OCI-LY3 (cell line): ENCODE measurements around the gene CREBBP.

Experiments used
- H2AFZ ChIP-seq: fragments of 200-600, 300-600 bp; shearing (Covaris generic); 2 replicates; pipeline ENCODE4 v1.6.0; 2014; ENCODE audit warnings: antibody characterized with exemption, low read depth, low read length
- H3K27ac ChIP-seq: fragments of 200-600, 300-600 bp; sonication (generic); 2 replicates; pipeline ENCODE4 v1.5.1; 2014; ENCODE audit warnings: mild to moderate bottlenecking, low read length, moderate library complexity, mixed read lengths
- H3K27me3 ChIP-seq: fragments of 200-600, 300-600 bp; sonication (generic); 2 replicates; pipeline ENCODE4 v1.6.1; 2014; ENCODE audit warnings: low read depth, low read length, mixed read lengths
- H3K36me3 ChIP-seq: fragments of 200-600, 300-600 bp; sonication (generic); replicated peaks from 2 replicates; pipeline ENCODE3; 2014; ENCODE audit warnings: low read depth, low read length, mixed read lengths
- H3K4me1 ChIP-seq: fragments of 300-600, 200-600 bp; sonication (generic); 2 replicates; pipeline ENCODE4 v1.6.1; 2014; ENCODE audit warnings: low read length, mixed read lengths
- H3K4me2 ChIP-seq: fragments of 200-600, 300-600 bp; sonication (generic); 2 replicates; pipeline ENCODE4 v1.6.1; 2014; ENCODE audit warnings: low read length, mixed read lengths
- H3K4me3 ChIP-seq: fragments of 300-600, 200-600 bp; sonication (generic); 2 replicates; pipeline ENCODE4 v1.5.1; 2014; ENCODE audit warnings: antibody characterized with exemption, mild to moderate bottlenecking, low read length, moderate library complexity
- H3K79me2 ChIP-seq: fragments of 300-600, 200-600 bp; shearing (Covaris generic); 2 replicates; pipeline ENCODE4 v1.6.1; 2014; ENCODE audit warnings: mild to moderate bottlenecking, low read length, mixed read lengths
- H3K9ac ChIP-seq: fragments of 300-600, 200-600 bp; shearing (Covaris generic); 2 replicates; pipeline ENCODE4 v1.6.0; 2014; ENCODE audit warnings: mild to moderate bottlenecking, low read length, moderate library complexity
- H3K9me3 ChIP-seq: fragments of 200-600, 300-600 bp; shearing (Covaris generic); 2 replicates; pipeline ENCODE4 v1.6.1; 2014; ENCODE audit warnings: low read length, mixed read lengths; ENCODE audit not compliant: insufficient read depth
- H4K20me1 ChIP-seq: fragments of 200-600, 300-600 bp; sonication (generic); 2 replicates; pipeline ENCODE4 v1.6.1; 2016; ENCODE audit warnings: low read length, mixed read lengths; ENCODE audit not compliant: insufficient read depth
- CTCF ChIP-seq: fragments of 200-600, 300-600 bp; sonication (generic); IDR thresholded peaks from 2 replicates; pipeline ENCODE4 v1.5.1; 2014; ENCODE audit warnings: antibody characterized with exemption, low read length, low read depth
- EZH2phosphoT487 ChIP-seq: fragments of 200-600 bp; shearing (Covaris generic); IDR thresholded peaks from 2 replicates; pipeline ENCODE4 v1.6.1; 2018; ENCODE audit warnings: antibody characterized with exemption, mixed run types, low read depth

CREBBP gene

DNA sequence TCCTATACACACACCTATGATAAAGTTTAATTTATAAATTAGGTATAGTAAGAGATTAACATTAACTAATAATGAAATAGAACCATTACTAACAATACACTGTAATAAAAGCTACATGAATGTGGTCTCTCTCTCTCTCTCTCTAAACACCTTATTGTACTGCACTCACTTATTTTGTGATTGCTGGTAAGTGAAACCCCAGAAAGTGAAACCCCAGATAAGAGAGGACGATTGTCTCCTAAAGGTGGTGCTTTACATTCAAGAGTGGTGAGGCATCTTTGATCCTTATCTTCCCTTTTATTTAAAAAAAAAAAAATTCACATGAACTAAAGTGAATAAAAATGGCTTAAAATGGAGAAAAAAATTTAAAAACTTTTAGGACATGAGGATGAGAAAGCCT, 83.0 kb downstream of the CREBBP start:
- peaks cover 60% of the 10 kb centered on the region for H3K79me2 ChIP-seq

GRCh38 chr16:3793161-3793576, 87.3 kb downstream of the CREBBP start:
- Histone ChIP-seq H3K9ac (peak overlapping the region; percentile 24; the same call in 1 of the 2 replicates), H3K79me2 (peaks cover 48% of the 10 kb centered on the region), H3K27ac (peak overlapping the region; percentile 64), H2AFZ (no peak overlapping the region), H3K27me3 (0 out of 2 replicates have a peak, but pooled peaks cover 6% of the 10 kb centered on the region), H3K4me3 (peak overlapping the region; percentile 64), H3K9me3 (no peaks in the 10 kb centered on the region), H4K20me1 (peaks cover 67% of the 10 kb centered on the region), H3K4me1 (peaks cover 71% of the 10 kb centered on the region), H3K36me3 (peaks cover 22% of the 10 kb centered on the region), H3K4me2 (peak overlapping the region; percentile 87)
- no peak for TF ChIP-seq CTCF
- TF ChIP-seq EZH2phosphoT487: no peak

More for the DNA sequence above, 83.0 kb downstream of the CREBBP start:
- H3K4me1 ChIP-seq: peaks cover 39% of the 10 kb centered on the region
- no peak overlapping the region for H3K27ac ChIP-seq
- H3K4me2 ChIP-seq: peak overlapping the region; percentile 56
- 0 out of 2 replicates have a peak, but pooled peaks cover 6% of the 10 kb centered on the region for H3K27me3 ChIP-seq
- no peak overlapping the region for H3K9ac ChIP-seq
- H2AFZ ChIP-seq: no peak overlapping the region
- H4K20me1 ChIP-seq: peaks cover 71% of the 10 kb centered on the region
- TF ChIP-seq EZH2phosphoT487 (no peak), CTCF (no peak)
- H3K36me3 ChIP-seq: no peaks in the 10 kb centered on the region
- H3K9me3 ChIP-seq: no peaks in the 10 kb centered on the region
- 0 out of 2 replicates have a peak overlapping the region, but pooled peaks have one; percentile 54 for H3K4me3 ChIP-seq

DNA sequence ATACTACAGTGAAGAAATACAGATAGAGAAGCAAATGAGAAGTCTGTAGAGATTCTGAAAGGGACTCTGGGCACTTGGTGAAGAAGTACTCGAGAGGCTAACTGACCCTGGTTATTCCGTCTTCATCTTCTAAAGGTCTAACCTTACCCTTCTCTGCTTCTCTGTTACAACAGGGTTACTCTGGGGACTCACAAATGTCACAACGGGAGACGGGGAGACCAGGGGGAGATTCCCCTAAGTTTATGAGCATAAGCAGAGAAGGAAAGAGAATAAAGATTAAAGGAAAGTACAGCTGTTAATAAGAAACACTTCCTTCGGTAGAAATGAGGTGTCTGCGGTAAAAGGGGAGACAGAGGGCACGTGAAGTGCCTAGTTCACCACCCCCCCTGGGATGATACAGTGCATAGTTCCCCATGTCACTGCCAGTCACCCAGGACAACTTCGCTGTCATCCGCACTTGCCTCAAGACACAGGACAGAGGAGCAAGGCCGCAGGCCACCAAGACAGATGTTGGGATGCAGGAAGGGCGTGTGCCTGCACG, 88.0 kb downstream of the CREBBP start:
- Histone ChIP-seq H3K4me2 (peak overlapping the region; percentile 87), H3K4me1 (peaks cover 71% of the 10 kb centered on the region), H3K27ac (peak overlapping the region; percentile 64), H3K9ac (peak overlapping the region; percentile 24; the same call in 1 of the 2 replicates), H3K36me3 (peaks cover 22% of the 10 kb centered on the region), H2AFZ (no peak overlapping the region), H3K9me3 (no peaks in the 10 kb centered on the region), H4K20me1 (peaks cover 65% of the 10 kb centered on the region), H3K4me3 (peak overlapping the region; percentile 64), H3K79me2 (peaks cover 47% of the 10 kb centered on the region), H3K27me3 (0 out of 2 replicates have a peak, but pooled peaks cover 3% of the 10 kb centered on the region)
- TF ChIP-seq CTCF: no peak
- peak; percentile 77 for TF ChIP-seq EZH2phosphoT487

- Histone ChIP-seq H3K27ac (no peak overlapping the region), H3K4me1 (peaks cover 75% of the 10 kb centered on the region), H3K4me3 (no peak overlapping the region), H4K20me1 (peaks cover 63% of the 10 kb centered on the region), H3K4me2 (peak overlapping the region; percentile 87), H3K27me3 (peaks cover 8% of the 10 kb centered on the region; the same call in 1 of the 2 replicates), H3K36me3 (peaks cover 22% of the 10 kb centered on the region), H3K9me3 (no peaks in the 10 kb centered on the region), H3K9ac (no peak overlapping the region), H3K79me2 (peaks cover 44% of the 10 kb centered on the region), H2AFZ (no peak overlapping the region)
- TF ChIP-seq EZH2phosphoT487 (no peak), CTCF (no peak)
Observed at GRCh38 chr16:3791701-3792100, 88.8 kb downstream of the CREBBP start.
